Measurements from ENCODE around the gene EEF1G. TPM values are rescaled to one million over a fixed set of nuclear protein-coding genes. Genes with fewer than 3 reads are reported as not detected.

The EEF1G gene
- total and polyA plus RNA-seq, 2 of the 13 experiments (the other 11 are each of a cell fraction or from before 2014, with no cell fraction given): 1,787 to 2,144 TPM

DNA sequence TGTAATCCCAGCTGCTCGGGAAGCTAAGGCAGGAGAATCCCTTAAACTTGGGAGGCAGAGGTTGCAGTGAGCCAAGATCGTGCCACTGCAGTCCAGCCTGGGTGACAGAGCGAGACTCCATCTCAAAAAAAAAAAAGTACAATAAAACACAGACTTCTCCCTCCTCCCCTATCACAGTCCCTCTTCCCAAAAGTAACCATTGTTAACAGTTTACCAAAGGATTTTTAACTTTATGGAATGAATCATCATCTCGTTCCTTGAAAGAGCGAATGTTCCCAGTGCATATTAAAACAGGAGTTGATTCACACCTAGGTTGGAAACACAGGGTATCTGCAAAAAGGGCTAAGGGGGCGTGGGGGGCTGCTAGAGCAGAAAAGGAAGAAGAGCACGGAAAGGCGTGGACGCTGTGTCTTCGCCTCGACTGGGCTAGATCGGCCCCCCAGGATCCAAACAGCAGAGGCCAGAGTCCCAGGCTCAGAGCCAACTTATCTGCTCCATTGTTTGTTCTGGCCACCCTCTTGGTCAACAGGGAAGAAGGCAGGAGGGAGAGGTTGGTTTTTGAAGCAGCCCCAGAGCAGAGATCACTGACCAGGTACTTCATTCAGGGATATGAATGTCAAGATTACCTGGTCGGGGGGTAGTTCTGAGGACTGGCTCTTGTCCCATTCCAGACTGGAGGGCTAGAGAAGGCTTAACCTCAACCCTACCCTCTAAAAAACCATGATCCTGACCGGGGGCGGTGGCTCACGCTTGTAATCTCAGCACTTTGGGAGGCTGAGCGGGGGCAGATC lies 25.0 kb downstream of the EEF1G start (continued):
- TF ChIP-seq GATA4 (IDR thresholded peaks at IDR 0.05; ENCODE audit: borderline replicate concordance, low read depth) (peak; percentile 61; the same call in 1 of the 2 replicates), JDP2 (CRISPR knock-in tag; IDR thresholded peaks at IDR 0.05; ENCODE audit: borderline replicate concordance) (no peak), ZNF451 (CRISPR knock-in tag; IDR thresholded peaks at IDR 0.05) (0 out of 2 replicates have a peak, but pooled peaks have one; percentile 24), MAFK (conservative IDR thresholded peaks at IDR 0.05 in 1 of 2, IDR thresholded peaks at IDR 0.05 in 1 of 2; ENCODE audit: low read length in 2 of 2) (no peak), ZNF160 (CRISPR knock-in tag; IDR thresholded peaks at IDR 0.05) (no peak), KLF9 (CRISPR knock-in tag; IDR thresholded peaks at IDR 0.05; ENCODE audit: low read depth) (no peak), SIN3B (IDR thresholded peaks at IDR 0.05; ENCODE audit: low read length) (no peak), SMC3 (IDR thresholded peaks at IDR 0.05; ENCODE audit: low read length) (no peak), ZNF720 (CRISPR knock-in tag; IDR thresholded peaks at IDR 0.05) (no peak), KLF6 (CRISPR knock-in tag; IDR thresholded peaks at IDR 0.05) (0 out of 2 replicates have a peak, but pooled peaks have one; percentile 56), ATF7 (IDR thresholded peaks at IDR 0.05) (no peak), ATF7 (CRISPR knock-in tag; IDR thresholded peaks at IDR 0.05) (no peak), PLRG1 (conservative IDR thresholded peaks at IDR 0.05) (no peak), HNRNPUL1 (IDR thresholded peaks at IDR 0.05; ENCODE audit: low read depth, low read length) (no peak), NFKB2 (CRISPR knock-in tag; IDR thresholded peaks at IDR 0.05; ENCODE audit: borderline replicate concordance) (no peak), ZNF382 (CRISPR knock-in tag; IDR thresholded peaks at IDR 0.05; ENCODE audit: borderline replicate concordance) (no peak)
- TF ChIP-seq, protein P1, sequence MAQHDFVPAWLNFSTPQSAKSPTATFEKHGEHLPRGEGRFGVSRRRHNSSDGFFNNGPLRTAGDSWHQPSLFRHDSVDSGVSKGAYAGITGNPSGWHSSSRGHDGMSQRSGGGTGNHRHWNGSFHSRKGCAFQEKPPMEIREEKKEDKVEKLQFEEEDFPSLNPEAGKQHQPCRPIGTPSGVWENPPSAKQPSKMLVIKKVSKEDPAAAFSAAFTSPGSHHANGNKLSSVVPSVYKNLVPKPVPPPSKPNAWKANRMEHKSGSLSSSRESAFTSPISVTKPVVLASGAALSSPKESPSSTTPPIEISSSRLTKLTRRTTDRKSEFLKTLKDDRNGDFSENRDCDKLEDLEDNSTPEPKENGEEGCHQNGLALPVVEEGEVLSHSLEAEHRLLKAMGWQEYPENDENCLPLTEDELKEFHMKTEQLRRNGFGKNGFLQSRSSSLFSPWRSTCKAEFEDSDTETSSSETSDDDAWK (CRISPR knock-in tag; IDR thresholded peaks at IDR 0.05): no peak
- TF ChIP-seq, protein P2, sequence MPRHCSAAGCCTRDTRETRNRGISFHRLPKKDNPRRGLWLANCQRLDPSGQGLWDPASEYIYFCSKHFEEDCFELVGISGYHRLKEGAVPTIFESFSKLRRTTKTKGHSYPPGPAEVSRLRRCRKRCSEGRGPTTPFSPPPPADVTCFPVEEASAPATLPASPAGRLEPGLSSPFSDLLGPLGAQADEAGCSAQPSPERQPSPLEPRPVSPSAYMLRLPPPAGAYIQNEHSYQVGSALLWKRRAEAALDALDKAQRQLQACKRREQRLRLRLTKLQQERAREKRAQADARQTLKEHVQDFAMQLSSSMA (CRISPR knock-in tag; IDR thresholded peaks at IDR 0.05): no peak
- TF ChIP-seq, protein P3, sequence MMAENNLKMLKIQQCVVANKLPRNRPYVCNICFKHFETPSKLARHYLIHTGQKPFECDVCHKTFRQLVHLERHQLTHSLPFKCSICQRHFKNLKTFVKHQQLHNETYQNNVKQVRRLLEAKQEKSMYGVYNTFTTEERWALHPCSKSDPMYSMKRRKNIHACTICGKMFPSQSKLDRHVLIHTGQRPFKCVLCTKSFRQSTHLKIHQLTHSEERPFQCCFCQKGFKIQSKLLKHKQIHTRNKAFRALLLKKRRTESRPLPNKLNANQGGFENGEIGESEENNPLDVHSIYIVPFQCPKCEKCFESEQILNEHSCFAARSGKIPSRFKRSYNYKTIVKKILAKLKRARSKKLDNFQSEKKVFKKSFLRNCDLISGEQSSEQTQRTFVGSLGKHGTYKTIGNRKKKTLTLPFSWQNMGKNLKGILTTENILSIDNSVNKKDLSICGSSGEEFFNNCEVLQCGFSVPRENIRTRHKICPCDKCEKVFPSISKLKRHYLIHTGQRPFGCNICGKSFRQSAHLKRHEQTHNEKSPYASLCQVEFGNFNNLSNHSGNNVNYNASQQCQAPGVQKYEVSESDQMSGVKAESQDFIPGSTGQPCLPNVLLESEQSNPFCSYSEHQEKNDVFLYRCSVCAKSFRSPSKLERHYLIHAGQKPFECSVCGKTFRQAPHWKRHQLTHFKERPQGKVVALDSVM (CRISPR knock-in tag; IDR thresholded peaks at IDR 0.05): no peak
- TF ChIP-seq, protein P4, sequence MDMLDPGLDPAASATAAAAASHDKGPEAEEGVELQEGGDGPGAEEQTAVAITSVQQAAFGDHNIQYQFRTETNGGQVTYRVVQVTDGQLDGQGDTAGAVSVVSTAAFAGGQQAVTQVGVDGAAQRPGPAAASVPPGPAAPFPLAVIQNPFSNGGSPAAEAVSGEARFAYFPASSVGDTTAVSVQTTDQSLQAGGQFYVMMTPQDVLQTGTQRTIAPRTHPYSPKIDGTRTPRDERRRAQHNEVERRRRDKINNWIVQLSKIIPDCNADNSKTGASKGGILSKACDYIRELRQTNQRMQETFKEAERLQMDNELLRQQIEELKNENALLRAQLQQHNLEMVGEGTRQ (IDR thresholded peaks at IDR 0.05; ENCODE audit: low read depth, low read length): no peak
- TF ChIP-seq, protein P4 (CRISPR knock-in tag; IDR thresholded peaks at IDR 0.05; ENCODE audit: borderline replicate concordance): no peak
- TF ChIP-seq, protein P5, sequence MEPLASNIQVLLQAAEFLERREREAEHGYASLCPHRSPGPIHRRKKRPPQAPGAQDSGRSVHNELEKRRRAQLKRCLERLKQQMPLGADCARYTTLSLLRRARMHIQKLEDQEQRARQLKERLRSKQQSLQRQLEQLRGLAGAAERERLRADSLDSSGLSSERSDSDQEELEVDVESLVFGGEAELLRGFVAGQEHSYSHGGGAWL (CRISPR knock-in tag; IDR thresholded peaks at IDR 0.05): no peak

Measured in HepG2 (cell line).